Stimulated activated CD8-positive, alpha-beta memory T cell treated with anti-CD3 and anti-CD28 coated beads, Interleukin-7, amount 100 ng/mL, for 1 hour (primary cell): Measurements from ENCODE around the gene LRP6.
"Not testable (repeated sequence)": the region's sequence is repeated elsewhere in the genome, so short reads cannot be mapped to it uniquely, and the experiment has no call there.

Experiments used
- DNase-seq, 2 donors: peaks; one replicate each; pipeline ENCODE4 v3.0.0-alpha.2; 2020; ENCODE audit warnings: low read depth in 2 of 2

Gene LRP6

DNA sequence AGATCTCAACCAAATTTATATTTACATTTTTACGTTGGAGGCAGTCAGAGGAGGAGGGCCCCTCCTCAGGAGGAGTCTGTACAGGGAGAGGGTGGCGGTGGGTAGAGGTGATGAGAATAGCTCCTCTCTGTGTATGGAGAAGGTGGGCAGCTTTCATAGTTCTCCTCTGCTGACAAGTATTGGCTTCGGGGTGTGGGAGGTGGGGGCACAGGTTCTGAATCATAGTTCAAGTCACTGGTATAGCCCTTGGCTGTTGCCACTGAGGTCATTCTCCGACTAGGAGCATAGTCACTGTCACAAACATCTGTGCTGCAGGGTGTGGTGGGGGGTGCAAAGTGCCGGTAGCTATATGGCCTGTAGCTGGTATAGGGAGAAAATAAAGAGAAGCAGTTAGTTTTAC, 145.8 kb downstream of the LRP6 start:
- no peak for DNase-seq

DNA sequence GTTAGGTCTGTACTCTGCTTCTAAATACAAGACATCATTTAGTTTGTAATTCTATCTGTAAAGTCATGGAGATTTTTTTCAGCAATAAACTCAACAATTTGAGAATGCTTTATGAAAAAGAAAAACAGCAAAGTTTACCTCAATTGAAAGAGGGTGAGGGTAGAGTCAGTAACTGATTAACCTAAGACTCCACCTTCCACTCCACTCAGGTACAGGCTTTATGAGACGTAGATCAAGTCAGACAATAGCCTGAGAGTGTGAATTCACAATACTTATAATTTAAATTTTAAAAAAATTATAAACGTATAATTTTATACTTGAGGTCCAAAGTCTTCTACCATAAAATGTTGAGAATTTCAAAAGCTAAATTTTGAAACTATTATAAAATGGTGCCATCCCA, 150.2 kb downstream of the LRP6 start:
- DNase-seq, result no peak

DNA sequence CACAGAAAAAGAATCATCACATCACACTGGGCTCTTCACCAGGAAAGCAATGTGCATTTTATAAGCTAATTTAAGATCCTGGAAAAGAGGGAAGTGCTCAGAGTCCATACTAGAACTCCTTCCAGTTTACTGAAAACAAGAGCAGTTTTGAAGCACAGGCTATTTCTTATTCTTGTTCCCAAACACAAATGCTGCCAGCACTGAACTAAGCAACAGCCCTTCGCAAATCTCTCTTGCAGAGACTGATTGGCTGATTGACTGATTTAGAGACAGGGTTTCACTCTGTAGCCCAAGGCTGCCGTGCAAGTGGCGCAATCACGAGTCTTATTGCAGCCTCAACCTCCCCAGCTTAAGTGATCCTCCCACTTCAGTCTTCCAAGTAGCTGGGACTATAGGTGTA, 151.3 kb downstream of the LRP6 start:
- DNase-seq, result no peak

DNA sequence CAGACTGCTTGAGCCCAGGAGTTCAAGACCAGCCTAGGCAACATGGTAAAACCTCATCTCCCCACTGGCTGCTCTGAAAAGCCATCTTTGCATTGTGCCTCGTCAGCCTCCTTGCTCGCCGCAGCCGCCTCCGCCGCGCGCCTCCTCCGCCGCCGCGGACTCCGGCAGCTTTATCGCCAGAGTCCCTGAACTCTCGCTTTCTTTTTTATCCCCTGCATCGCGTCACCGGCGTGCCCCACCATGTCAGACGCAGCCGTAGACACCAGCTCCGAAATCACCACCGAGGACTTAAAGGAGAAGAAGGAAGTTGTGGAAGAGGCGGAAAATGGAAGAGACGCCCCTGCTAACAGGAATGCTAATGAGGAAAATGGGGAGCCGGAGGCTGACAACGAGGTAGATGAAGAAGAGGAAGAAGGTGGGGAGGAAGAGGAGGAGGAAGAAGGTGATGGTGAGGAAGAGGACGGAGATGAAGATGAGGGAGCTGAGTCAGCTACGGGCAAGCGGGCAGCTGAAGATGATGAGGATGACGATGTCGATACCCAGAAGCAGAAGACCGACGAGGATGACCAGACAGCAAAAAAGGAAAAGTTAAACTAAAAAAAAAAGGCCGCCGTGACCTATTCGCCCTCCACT, 155.8 kb downstream of the LRP6 start:
- DNase-seq, result not testable (repeated sequence)

DNA sequence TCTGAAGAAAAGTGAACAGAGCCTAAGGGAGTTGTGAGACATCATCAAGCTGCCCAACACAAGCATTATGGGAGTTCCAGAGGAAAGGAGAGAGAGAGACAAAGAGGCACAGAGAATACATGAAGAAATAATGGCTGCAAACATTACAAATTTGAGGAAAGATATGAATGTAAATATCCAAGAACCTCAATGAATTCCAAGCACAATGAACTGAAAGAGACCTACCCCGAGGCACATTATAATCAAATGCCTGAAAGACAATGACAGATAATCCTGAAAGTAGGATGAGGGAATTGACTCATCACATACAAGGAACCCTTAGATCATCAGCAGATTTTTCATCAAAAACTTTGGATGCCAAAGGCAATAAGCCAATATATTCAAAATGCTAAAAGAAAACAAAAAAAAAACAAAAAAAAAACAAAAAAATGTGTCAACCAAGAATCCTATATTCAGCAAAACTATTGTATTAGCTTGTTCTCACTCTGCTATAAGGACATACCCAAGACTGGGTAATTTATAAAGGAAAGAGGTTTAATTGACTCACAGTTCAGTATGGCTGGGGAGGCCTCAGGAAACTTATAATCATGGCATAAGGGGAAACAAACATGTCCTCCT, 158.3 kb downstream of the LRP6 start:
- DNase-seq, result no peak

DNA sequence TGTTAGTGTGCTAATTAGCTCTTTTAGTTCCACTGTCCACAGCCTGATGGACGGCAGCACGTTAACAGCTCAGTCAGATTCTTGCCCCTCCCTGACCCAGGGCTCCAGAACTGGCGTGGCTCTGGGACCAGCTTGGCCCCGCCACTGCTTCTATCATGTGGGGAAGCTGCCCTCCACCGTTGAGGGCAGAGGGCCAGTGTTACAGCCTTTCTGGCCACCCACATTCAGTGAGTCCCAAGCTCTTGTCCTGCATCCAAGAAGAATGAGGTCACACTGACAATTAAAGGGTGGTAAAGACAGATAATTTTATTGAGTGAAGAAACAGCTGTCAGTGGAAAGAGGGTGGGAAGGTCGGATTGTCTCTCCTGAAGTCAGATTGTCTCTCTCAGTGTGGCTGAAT, 159.2 kb downstream of the LRP6 start:
- no peak for DNase-seq

DNA sequence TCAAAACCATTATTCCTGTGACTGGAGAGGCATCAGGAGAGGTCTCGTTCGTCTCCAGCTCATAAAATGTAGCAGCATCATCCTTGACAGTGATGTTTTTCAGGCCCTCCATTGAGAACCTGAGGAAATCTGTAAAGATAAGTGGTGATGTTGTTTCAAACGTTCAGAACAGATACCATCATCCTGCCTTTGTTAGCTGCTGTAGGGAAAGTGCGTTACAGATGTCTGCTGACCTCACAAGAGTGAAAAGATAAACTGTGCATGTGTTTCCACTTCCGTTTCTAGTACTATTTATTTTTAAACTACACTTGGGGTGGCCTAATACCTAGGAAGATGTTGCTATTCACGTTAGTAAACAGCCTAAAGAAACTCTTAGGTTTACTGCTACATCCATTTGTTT, 167.7 kb downstream of the LRP6 start:
- DNase-seq, result no peak

DNA sequence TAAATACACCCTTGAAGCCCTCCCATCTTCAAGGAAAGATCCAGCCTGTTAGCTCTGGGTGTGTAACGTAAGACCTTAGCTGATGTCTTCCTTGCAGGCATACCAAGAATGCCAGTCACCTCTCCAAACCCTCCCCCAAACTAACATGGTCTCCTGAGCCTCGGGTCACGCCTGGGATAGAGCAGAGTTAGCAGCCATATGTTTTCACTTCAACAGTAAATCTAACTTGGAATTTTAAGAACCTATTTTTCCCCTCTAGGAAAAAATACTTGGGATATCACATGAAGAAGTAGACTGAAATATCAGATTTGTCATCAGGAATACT, 168.2 kb downstream of the LRP6 start:
- no peak for DNase-seq

DNA sequence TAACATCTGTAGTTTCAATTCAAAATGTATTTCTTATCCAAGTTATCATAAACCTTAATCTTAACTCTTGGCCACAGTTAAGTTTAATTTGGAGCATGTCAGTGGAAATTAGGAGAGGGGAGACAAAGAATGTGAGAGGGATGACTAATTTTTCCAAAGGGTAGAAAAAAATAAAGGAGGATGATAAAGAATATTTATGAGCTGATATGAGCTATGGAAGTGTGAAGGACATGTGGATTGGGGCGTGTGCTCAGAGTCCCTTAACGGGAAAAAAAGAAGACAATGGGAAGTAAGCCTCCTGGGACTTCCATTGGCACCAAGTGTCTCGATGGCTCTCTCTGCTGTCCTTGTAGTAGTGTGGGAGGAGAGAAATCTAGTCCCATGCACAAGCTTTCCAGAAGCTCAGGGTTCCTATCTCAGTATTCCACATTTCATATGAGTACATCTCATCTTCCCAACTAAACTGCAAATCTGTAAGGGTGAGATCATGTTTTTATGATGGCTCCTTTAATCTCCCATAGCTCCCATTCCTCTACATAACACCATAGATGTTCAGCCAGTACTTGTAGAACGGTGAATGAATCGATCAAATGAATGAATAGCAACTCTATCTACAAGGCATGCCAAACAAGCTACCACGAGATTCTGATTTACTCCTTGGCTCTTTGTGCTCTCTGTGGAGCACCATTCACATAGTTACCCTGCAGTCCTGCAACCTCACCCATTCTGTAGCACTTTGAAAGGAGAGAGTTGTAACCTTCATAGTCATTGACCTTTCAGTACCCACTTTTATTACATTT, 168.8 kb downstream of the LRP6 start:
- DNase-seq, result no peak

DNA sequence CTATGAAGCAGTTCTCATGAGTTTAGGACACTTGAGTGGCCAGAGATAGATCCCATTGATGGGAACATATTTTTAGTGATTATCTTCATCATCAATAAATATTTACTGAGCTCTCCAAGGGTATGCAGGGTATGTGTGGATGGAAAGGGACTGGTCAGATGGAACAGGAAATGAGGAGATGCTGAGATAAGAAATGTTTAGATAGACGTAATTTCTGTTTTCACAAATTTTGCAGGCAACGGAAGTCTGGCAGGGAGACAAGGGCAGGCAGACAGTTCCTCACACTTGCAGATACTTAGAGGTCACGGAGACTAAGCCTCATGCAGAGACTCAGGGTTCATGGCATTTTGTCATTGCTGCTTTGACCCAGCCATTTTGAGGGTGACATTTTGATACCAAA, 171.8 kb downstream of the LRP6 start:
- no peak for DNase-seq

DNA sequence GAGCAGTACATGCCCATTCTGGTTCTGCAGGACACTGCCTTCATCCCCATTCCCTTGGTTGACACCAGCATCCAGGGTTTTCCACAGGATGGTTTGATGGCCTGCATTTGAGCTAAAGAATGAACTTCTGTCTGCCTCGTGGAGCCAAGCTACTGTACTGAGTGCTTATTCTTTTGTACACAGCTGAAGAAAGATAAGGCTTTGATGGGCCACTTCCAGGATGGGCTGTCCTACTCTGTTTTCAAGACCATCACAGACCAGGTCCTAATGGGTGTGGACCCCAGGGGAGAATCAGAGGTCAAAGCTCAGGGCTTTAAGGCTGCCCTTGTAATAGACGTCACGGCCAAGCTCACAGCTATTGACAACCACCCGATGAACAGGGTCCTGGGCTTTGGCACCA, 172.4 kb downstream of the LRP6 start:
- no peak for DNase-seq

DNA sequence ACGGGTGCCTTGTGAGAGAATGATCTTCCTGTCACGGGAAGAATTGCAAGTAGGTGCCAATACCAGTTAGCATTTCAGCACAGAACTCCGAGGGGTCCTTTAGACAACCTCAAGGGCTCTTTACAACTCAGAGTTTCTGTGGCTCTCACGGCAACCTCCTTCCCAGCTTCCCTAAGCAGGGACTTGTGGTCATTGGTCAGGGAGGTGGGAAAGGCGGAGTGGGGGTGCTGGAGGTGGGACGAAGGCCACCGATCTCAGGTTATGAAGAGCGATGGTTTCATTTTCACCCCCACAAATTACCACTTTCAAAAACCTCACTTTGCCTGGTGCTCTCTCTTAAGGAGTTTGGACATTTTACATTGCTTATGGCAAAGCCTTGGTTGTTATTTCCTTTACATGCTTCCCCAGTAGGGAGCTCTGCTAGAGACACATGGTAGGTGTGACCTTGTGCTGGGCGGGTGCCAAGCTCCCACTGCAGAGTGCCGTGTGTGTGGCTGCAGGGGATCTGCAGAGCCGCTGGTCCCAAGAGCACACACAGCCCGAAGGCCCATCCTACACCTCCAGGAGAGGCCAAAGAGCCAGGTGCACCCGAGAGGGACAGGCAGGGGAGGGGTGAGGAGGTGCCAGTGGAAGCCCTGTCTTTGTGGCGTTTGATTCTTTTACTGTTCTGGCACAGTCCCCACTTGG, 174.7 kb downstream of the LRP6 start:
- DNase-seq, result no peak

DNA sequence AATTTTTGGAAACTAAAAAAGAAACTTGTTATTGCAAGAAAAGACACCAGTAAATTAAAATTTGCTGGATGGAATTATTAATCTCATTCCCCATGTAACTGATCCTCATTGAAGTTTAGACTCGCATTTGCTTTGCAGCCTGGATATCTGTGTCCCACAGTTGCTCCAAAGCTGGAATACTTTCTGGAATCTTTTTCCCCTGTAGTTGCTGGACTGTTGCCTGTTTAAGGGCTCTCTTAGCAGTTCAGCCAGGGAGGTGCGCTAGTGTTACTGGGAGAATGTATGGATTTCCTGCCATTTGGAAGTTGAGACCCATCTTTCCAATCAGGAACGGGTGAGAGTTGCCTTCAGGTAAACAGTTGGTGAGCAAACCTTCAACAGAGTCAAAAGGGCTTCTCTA, 175.8 kb downstream of the LRP6 start:
- no peak for DNase-seq

DNA sequence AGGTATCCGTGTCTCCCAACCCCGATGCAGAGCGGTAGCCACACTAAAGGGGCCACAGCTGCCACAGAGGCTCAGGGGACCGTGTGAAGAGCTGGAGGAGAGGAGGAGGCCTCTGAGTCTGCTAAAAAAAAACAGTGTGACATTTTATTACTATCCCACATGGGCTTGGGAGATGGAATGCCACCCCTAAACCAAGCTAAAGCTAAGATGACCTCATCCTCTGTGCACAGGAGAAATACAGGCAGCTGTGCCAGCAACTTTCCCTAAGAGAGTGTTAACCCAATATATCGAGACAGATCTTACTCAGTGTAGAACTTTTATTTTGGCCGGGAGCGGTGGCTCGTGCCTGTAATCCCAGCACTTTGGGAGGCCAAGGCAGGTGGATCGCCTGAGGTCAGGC, 178.1 kb downstream of the LRP6 start:
- DNase-seq, result no peak

DNA sequence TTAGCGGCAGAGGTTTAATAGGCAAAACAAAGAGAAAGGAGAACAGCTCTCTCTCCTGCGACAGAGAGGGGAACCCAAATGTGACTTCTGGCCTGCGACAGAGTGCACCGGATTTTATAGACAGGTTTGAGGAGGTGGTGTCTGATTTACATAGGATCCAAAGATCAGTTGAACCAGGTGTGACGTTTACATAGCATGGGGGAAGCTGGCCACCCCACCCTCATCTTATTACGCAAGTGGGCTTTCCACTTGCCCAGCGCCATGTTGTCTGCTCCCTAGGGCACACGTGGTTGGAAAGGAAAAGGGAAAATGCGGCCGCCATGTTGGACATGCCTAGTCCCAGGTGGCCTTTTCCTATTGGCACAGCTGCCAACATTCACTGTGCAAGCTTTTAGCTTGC, 178.7 kb downstream of the LRP6 start:
- DNase-seq, result no peak

DNA sequence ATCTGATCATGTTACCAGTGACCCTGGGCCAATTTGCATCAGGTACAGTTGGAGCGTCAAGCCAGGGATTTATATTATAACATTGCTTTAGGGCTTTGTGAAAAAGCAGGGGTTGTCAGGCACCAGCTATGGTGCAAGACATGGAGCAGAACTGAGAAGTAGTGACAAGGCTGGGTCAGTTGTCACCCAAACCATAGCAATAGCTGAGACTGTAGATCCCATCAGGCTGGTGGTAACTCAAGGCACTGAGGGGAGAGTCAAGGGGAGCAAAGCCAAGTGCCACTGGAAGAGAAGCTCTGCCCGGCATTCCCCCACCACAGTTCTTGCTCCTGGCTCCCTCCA, 179.2 kb downstream of the LRP6 start:
- no peak for DNase-seq

DNA sequence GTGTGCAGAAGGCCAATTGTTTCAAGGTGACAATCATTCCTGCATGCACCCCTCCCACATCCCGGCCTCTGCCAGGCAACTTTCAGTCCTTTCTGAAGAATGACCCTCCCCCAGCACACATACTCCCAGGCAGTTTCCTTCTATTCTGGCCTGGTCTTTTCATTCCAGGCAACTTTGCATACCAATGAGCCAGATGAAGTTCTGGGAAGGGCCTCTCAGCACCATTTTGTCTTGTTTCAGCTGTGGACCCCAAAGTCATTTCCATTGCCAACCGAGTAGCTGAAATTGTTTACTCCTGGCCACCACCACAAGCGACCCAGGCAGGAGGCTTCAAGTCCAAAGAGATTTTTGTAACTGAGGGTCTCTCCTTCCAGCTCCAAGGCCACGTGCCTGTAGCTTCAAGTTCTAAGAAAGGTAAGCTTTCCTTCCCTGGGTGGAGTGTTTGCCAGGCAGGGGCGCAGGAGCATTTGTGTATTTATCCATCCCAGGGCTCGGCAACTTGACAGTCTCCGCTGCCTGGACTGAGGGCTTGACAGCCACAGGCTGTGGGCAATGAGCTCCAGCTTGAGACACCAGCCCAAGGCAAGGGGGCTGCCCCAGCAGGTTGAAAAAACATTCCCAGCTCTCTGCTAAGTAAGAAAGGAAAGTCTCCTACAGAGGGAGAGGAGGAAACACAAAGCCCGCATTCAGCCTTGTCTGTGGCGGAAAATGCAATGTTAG, 179.7 kb downstream of the LRP6 start:
- no peak for DNase-seq

DNA sequence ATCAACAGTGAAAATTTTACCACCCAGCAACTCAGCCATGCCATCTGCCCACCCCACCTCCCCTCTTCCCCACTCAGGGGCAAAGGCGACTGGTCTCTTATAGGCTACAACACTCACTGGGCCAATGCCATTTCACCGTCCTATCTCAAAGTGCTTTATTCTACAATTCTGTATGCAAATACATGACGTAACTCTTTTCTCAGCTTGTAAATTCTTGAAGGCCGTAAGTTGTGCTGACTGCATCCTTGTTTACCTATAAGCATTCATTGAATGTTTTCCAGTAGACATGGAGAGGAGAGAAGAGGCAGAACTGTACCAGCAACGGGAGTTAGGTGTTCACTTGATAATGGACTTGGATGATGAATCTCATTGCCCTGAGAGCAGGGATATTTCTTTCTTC, 180.5 kb downstream of the LRP6 start:
- DNase-seq, result no peak

DNA sequence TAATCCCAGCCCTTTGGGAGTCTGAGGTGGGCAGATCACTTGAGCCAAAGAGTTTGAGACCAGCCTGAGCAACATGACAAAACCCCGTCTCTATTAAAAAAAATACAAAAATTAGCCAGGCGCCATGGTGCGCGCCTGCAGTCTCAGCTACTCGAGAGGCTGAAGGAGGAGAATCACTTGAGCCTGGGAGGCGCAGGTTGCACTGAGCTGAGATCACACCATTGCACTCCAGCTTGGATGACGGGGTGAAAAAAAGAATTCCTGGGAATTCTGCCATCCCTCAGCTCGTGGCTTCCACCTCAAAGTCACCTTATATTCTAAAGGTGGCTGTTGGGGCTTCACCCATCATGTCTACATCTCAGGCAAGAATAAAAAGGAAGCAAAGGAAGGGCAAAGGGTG, 183.2 kb downstream of the LRP6 start:
- no peak for DNase-seq

DNA sequence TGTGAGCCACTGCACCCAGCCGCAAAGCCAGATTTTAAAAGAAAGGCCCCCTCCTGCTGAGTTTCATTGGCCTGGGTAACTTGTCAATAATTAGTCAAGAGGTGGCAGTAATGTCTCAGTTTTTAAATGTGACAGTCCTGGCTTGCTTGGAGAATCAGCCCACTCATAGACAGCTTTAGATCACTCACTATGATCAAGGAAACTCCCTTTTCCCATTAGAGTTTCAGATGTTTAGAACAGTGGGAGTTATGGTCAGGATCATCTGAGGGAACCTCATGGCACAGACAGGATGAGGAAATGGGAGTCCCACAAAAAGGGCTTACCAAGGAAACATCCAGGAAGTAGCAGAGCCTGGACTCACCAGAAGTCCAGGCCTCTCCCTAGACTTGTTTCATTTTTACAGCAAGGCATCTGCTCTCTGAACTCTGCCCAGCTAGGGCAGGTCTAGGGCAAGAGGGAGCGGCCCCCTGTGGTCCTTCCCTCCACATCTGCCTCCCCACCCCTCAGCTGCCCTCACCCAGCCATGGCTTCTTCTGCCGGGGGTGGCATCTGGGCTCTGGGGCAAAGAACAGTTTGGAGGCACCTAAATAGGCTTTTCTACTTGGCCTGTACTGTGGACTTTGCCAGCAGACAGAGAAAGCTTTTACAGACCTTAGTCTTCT, 184.9 kb downstream of the LRP6 start:
- no peak for DNase-seq

DNA sequence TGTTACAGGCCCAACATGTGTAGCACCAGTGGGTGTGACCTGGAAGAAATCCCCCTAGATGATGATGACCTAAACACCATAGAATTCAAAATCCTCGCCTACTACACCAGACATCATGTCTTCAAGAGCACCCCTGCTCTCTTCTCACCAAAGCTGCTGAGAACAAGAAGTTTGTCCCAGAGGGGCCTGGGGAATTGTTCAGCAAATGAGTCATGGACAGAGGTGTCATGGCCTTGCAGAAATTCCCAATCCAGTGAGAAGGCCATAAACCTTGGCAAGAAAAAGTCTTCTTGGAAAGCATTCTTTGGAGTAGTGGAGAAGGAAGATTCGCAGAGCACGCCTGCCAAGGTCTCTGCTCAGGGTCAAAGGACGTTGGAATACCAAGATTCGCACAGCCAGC, 187.6 kb downstream of the LRP6 start:
- DNase-seq, result no peak
